Endothelial cell of umbilical vein (primary cell): Measurements from ENCODE around the gene NR1D1.

Experiments
- EZH2 ChIP-seq: IDR thresholded peaks from 2 replicates; pipeline ENCODE4 v1.6.1; 2012; ENCODE audit warnings: borderline replicate concordance, low read depth, mild to moderate bottlenecking, moderate library complexity, low read length, inconsistent platforms; ENCODE audit not compliant: severe bottlenecking
- FOS ChIP-seq: IDR thresholded peaks from 2 replicates; pipeline ENCODE4 v1.6.1; 2011; ENCODE audit warnings: mild to moderate bottlenecking, low read length, moderate library complexity, borderline replicate concordance; ENCODE audit not compliant: insufficient read depth
- GATA2 ChIP-seq: IDR thresholded peaks from 2 replicates; pipeline ENCODE4 v1.7.0; 2011; ENCODE audit warnings: low read depth, mild to moderate bottlenecking, moderate library complexity, mixed read lengths, low read length; ENCODE audit not compliant: insufficient read length, insufficient read depth
- JUN ChIP-seq: IDR thresholded peaks from 2 replicates; pipeline ENCODE4 v1.6.1; 2011; ENCODE audit warnings: borderline replicate concordance, low read depth; ENCODE audit not compliant: insufficient read length, insufficient read depth
- MYC ChIP-seq: IDR thresholded peaks from one replicate; pipeline ENCODE4 v1.6.1; 2011; ENCODE audit warnings: mild to moderate bottlenecking, low read depth, low read length
- POLR2A ChIP-seq: IDR thresholded peaks from 2 replicates; pipeline ENCODE4 v1.6.1; 2012; ENCODE audit warnings: low read depth, mild to moderate bottlenecking, control low read depth, low read length
- POLR2AphosphoS5 ChIP-seq: IDR thresholded peaks from 2 replicates; pipeline ENCODE4 v1.6.1; 2012; ENCODE audit warnings: low read depth, mild to moderate bottlenecking, control low read depth, low read length, moderate library complexity; ENCODE audit not compliant: insufficient read depth
- TF ChIP-seq, protein P1 (sequence below), 2 donors: IDR thresholded peaks; 1 replicate in 1 of 2; 2 replicates in 1 of 2; pipeline ENCODE4 v1.5.1; 2011; ENCODE audit warnings: low read length in 2 of 2, mild to moderate bottlenecking in 2 of 2, moderate library complexity in 2 of 2, control low read depth in 1 of 2, inconsistent platforms in 1 of 2, low read depth in 1 of 2; ENCODE audit not compliant: insufficient read depth in 1 of 2; ENCODE audit errors: extremely low read depth in 1 of 2
- TF ChIP-seq, protein P2 (sequence below): IDR thresholded peaks from 2 replicates; pipeline ENCODE4 v1.6.1; 2011; ENCODE audit not compliant: insufficient read depth, insufficient read length

DNA sequence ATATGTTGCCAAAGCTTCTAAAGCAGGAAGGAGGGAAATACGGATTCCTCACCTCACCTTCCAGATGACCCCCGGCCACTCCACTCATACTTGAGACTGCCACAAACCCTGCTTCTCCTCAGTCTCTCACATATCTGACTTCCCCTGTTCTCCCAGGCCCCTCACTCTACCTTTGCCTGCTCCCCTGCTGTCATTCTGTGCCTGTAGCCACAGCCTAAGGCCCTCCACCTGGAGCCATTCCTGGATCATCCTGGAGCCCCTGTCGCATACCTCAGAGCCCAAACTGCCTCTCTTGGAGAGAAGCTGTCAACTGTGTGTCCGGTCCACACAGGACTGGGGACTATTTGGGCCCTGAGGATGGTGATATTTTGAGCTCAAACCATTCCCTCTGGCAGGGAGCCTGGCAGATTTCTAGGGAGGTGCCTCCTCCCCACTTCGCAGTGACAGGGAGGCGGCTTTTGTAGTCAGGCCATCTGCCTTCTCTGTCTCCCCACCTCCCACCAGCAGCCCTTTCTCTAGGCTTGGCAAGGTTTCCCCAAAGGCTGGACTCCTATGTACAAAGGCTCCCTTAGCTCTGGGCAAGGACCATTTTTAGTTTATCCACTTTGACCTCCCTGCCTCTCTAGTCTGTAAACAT lies 43.9 kb downstream of the NR1D1 start:
- TF ChIP-seq, protein P1, sequence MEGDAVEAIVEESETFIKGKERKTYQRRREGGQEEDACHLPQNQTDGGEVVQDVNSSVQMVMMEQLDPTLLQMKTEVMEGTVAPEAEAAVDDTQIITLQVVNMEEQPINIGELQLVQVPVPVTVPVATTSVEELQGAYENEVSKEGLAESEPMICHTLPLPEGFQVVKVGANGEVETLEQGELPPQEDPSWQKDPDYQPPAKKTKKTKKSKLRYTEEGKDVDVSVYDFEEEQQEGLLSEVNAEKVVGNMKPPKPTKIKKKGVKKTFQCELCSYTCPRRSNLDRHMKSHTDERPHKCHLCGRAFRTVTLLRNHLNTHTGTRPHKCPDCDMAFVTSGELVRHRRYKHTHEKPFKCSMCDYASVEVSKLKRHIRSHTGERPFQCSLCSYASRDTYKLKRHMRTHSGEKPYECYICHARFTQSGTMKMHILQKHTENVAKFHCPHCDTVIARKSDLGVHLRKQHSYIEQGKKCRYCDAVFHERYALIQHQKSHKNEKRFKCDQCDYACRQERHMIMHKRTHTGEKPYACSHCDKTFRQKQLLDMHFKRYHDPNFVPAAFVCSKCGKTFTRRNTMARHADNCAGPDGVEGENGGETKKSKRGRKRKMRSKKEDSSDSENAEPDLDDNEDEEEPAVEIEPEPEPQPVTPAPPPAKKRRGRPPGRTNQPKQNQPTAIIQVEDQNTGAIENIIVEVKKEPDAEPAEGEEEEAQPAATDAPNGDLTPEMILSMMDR (IDR thresholded peaks at IDR 0.05; ENCODE audit: extremely low read depth in 1 of 2, insufficient read depth in 1 of 2, low read depth in 1 of 2, low read length in 2 of 2), result no peak
- TF ChIP-seq POLR2A (no peak), JUN (no peak), FOS (no peak), EZH2 (no peak), MYC (no peak), POLR2AphosphoS5 (no peak), GATA2 (no peak)
- TF ChIP-seq, protein P2, sequence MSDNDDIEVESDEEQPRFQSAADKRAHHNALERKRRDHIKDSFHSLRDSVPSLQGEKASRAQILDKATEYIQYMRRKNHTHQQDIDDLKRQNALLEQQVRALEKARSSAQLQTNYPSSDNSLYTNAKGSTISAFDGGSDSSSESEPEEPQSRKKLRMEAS, result no peak
